Suprapubic skin (tissue), 4 donors: ENCODE results near the gene SMYD3.

Source experiments
- EP300 ChIP-seq: sonication (generic); formaldehyde crosslinking; IDR thresholded peaks from one replicate; pipeline ENCODE4 v1.6.1; 2017; ENCODE audit warnings: antibody characterized with exemption
- POLR2A ChIP-seq, 2 donors: fragments of 450-650 bp; IDR thresholded peaks; one replicate each; pipeline ENCODE4 v1.6.1; 2017; ENCODE audit warnings: antibody characterized with exemption in 2 of 2, mild to moderate bottlenecking in 2 of 2, moderate library complexity in 2 of 2
- POLR2AphosphoS5 ChIP-seq, 3 donors: sonication (generic); formaldehyde crosslinking; IDR thresholded peaks; one replicate each; pipeline ENCODE4 v1.6.1; 2017; ENCODE audit warnings: antibody characterized with exemption in 3 of 3
- TF ChIP-seq, protein P1 (sequence below), 2 donors: fragments of 200-600 bp in 1 of 2; fragments of 450-650 bp in 1 of 2; sonication (generic) in 1 of 2; IDR thresholded peaks; one replicate each; pipeline ENCODE4 v1.5.1; 2016 to 2019; ENCODE audit warnings: antibody characterized with exemption in 2 of 2, mild to moderate bottlenecking in 1 of 2, moderate library complexity in 1 of 2

DNA sequence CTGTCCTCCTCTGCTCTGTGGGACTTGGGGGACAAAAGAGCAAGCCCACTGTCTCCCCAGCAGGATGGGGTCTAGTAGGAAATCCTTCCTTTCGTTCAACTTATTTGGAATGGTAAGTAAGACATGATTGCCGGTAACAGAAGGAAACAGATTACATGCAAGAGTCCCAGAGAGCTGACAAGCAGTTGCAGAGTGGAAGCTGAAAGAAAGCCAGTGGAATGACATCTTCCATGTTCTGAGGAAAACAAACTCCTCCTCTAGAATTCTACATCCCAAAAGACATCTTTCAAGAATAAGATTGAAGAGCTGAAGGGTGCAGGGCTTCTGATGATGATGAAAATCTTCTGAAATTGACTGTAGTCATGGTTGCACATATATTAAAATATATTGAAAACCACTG lies 732.9 kb downstream of the SMYD3 start:
- TF ChIP-seq, protein P1, sequence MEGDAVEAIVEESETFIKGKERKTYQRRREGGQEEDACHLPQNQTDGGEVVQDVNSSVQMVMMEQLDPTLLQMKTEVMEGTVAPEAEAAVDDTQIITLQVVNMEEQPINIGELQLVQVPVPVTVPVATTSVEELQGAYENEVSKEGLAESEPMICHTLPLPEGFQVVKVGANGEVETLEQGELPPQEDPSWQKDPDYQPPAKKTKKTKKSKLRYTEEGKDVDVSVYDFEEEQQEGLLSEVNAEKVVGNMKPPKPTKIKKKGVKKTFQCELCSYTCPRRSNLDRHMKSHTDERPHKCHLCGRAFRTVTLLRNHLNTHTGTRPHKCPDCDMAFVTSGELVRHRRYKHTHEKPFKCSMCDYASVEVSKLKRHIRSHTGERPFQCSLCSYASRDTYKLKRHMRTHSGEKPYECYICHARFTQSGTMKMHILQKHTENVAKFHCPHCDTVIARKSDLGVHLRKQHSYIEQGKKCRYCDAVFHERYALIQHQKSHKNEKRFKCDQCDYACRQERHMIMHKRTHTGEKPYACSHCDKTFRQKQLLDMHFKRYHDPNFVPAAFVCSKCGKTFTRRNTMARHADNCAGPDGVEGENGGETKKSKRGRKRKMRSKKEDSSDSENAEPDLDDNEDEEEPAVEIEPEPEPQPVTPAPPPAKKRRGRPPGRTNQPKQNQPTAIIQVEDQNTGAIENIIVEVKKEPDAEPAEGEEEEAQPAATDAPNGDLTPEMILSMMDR (IDR thresholded peaks at IDR 0.05) = no peak
- no peak for TF ChIP-seq POLR2A (IDR thresholded peaks at IDR 0.05)
- TF ChIP-seq EP300 = no peak
- TF ChIP-seq POLR2AphosphoS5 (IDR thresholded peaks at IDR 0.05) = no peak
